NCI-H128 (cell line): ENCODE measurements around the gene LRRC66.

Experiments used
- DNase-seq: peaks from one replicate; lab custom pipeline; 2025; ENCODE audit not compliant: unreplicated experiment; lab: John Stamatoyannopoulos, UW

Gene LRRC66

DNA sequence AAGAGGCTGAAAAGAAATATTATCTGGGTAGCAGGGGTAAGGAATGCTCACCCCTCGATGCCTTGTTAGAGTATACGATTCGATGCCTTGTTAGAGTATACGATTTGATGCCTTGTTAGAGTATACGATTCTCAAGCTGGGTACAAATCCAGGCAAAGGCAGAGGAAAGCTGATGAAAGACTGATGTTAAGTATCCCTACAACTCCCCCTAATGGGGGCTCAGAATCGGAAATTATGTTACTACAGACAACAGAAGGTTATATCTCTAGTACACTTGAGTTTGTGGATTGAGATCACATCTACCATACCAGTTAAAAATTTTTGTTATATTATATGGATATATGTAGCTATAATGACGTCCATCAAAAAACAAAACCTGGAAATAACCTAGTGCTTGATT lies 4.8 kb downstream of the LRRC66 start:
- DNase-seq, result no peak

DNA sequence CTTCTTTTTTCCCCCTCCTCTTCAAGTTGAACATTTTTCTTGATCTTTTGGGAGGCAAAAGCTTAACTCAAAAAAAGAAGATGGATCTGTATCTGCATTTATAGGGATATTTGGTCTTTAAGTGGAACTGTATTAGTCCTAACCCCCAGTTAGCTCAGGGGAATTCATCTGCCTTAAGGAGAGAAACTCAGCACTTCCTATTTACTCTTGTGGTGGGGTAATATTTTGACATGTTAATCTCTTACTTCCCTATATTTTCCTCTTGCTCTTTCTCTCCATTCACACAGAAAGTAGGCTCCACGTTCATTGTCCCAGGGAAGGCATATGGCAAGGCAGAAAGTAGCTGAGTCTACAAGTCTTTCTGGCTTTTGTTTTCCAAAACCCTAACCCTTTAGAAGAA lies 5.3 kb downstream of the LRRC66 start:
- no peak for DNase-seq

GRCh38 chr4:52012651-52013050 lies 7.5 kb downstream of the LRRC66 start:
- DNase-seq, result no peak

DNA sequence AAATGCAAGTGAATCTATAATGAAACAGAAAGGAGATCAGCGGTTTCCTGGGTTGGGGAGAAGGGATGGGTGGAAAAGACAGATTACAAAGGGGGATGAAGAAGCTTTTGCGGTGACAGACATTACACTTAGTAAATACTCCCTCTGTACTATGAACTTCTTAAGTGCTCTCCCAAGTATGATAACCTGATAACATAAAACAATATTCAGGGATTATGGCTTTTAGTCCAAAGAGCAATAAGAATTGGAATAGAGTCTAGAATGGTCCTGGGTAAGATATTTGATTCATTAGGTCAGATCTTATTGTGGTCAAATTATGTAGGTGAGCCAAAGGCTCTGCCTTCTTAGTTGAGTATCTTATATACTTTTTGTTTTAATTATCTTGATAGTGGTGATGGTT lies 9.2 kb downstream of the LRRC66 start:
- no peak for DNase-seq

DNA sequence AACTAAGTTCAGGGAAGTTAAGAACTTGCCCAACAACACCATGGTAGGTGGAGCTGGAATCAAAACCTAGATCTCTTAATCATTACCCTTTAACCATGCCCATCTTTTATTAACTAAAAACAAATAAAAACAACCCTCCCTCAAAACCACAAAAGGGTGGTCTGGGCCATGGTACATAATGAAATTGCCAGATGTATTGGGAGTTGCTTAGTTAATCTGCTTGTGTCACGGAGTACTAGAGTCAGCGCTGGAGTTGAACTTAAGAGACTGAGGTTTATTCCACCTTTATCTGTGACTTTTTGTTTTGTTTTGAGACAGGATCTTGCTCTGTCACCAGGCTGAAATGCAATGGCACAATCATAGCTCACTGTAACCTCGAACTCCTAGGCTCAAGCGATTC lies 13.3 kb downstream of the LRRC66 start:
- DNase-seq, result no peak

- no peak for DNase-seq
Measured at GRCh38 chr4:52005604-52006273, 14.4 kb downstream of the LRRC66 start.

DNA sequence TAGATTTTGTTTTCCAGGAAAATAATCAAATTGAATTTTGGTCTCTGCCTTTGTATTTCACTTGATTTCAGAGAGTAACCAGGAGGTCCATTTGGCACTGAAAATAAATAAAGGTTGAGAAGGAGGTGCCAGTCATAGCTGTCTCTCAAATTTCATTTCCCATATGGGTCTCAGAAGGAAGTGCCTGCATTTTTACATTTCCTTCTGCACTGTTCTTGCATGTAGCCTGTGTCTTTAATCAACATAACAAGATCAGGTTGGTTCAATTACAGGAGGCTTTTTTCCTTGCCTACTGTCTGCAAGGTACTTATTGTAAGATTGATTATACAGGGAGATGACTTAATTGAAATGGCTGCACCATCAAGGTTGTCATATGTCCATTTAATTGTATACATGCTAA lies 15.7 kb downstream of the LRRC66 start:
- no peak for DNase-seq

GRCh38 chr4:52001616-52002015 lies 18.5 kb downstream of the LRRC66 start:
- DNase-seq, result no peak

DNA sequence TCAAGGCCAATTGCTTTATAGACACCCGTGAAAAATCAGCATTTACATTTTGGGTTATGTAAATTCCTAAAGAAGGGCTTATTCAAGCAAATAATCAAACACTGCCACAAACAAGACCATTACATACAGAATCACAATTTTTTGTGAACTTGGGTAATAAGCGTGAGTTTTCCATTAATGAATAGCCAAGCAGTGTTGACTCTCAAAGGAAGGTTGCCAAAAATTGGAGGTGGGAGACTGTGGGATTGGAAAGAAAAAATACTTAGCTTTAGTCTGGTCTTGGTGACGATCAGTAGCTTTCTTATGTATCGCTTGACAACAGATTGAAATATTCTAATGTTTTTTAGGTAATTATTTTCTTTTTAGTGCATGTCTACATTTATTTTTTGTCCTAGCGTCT lies 20.9 kb downstream of the LRRC66 start:
- no peak for DNase-seq

- DNase-seq, result no peak
Measured at GRCh38 chr4:51998837-51999236, 21.3 kb downstream of the LRRC66 start.

- DNase-seq, result no peak
Measured at GRCh38 chr4:51997647-51998046, 22.5 kb downstream of the LRRC66 start.

DNA sequence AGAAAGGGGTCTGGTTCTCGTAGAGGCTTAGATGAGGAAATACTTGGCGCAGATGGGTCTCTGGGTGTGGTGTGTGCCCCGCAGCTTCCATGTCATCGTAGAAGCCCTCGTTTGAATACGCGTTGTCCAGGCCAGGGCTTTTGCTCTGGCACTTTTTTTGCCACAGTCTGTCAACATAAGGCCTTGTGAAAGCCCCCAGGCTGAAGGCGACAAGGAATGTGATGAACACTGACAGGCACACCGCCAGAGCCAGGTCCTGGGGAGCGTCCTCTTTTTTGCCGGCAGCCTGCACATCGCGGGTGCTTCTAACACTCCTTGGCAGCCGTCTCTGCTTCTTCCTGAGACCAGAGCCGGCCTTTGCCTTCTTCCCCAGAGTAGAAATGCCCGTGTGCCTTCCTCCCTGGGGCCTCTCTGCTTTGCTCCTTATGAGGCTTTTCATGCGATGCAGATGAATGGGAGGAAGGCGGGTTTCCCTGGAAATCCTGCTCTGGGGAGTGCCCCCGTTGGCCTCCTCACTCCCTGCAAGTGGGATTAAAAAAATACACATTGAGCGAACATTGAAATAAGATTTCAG lies 24.4 kb downstream of the LRRC66 start:
- DNase-seq, result no peak

GRCh38 chr4:51965862-51966261 lies 54.3 kb downstream of the LRRC66 start:
- DNase-seq, result no peak

- no peak for DNase-seq
Measured at GRCh38 chr4:51963841-51964517, 56.2 kb downstream of the LRRC66 start.

DNA sequence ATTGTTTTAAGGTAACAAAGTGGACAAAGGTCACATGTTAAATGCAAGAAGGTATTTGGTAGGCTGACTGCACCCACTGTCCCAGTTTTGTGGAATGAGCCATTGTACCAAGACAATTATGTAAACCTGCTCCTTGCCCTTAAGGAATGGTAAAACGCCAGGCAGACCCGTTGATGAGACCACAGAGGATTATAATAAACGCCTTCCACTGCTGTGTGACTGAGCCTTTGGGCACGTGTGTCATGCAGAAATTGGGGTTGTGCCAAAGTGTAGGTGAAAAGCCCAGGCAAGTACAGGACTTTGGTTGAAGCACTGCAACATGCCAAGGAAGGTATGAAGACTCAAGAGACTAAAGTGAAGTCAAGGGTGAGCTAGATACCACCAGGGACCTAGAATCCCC lies 59.7 kb downstream of the LRRC66 start:
- no peak for DNase-seq

DNA sequence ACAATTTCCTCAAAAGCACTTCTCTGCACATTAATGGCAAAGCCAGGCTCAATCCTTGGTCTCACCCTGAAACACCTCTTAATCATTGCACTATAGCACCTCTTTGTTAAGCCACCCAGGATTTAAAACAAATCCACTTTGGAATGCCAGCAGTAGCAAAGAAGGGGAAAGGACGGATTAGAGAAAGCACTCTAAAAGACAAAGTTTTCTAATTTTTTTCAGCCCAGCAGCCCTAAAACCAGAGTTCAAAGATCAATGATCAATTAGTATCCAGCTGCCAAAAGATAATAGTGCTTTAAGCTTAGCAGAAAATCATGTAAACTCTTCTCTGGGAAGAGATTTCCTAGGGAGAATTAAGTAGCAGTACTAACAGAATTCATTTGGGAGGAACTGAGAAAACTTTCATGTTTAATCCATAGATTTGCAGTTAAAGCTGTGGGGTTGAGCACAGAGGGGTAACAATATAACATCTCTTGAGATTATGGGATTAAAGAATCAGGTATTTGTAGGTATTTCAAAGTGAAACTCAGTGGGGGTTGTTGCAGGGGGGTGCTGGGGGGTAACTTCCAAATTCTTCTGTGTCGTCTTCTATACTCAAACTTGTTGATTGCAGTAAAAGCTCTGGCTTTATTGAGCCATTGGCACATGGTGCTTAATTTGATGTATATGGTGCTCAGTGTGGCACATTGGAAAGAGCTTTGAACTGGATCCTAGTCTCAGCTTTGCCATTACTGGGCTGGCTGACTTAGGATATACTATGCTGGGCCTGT lies 61.8 kb downstream of the LRRC66 start:
- DNase-seq, result no peak
